ENCODE data around the gene XPO4. TPM values are rescaled to one million over a fixed set of nuclear protein-coding genes. Genes with fewer than 3 reads are reported as not detected.
"Not testable (repeated sequence)": the region's sequence is repeated elsewhere in the genome, so short reads cannot be mapped to it uniquely, and the experiment has no call there.

Gene XPO4
- total RNA-seq, result 17.9 and 21.2 TPM in 2 replicates

DNA sequence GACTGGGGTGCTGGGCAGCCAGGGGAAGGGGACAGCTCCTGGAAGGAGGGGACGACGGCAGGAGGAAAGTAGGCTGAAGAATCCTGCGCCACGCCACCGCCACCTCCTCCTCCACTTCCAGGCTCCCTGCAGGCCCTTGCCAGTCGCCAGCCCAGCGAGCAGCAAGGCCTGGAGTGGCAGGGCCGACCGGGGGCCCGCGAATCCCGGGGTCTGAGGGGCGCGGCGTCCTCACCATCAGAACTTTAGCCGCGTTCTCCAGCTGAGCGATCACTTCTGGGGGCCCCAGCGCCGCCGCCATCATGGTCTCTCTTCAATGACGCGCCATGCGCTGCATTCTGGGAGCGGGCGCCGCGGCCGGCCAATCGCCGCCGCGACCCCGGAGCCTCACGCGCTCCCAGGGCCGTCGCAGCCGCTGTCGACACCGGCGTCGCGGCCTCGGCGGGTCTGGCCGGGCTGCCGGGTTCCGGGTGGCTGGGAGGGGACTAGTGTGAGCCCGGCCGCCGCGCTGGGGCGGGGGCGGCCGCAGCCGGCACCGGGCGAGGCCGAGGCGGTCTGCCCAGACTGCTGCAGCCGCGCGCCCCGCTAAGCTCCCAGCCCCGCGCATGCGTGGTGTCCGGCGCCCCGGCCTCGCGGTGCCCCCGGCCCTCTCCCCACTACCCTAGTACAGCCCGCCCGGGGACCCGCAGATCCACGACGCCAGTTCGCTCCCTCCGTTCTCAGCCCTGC is at the start of gene XPO4:
XPO4 (minus strand) TSS at position 309 of the 726 bp plus-strand sequence; CDS start at position 301, 8 bp downstream.
- peak; percentile 25 for DNase-seq (ENCODE audit: low read depth)
- TF ChIP-seq, protein P1, sequence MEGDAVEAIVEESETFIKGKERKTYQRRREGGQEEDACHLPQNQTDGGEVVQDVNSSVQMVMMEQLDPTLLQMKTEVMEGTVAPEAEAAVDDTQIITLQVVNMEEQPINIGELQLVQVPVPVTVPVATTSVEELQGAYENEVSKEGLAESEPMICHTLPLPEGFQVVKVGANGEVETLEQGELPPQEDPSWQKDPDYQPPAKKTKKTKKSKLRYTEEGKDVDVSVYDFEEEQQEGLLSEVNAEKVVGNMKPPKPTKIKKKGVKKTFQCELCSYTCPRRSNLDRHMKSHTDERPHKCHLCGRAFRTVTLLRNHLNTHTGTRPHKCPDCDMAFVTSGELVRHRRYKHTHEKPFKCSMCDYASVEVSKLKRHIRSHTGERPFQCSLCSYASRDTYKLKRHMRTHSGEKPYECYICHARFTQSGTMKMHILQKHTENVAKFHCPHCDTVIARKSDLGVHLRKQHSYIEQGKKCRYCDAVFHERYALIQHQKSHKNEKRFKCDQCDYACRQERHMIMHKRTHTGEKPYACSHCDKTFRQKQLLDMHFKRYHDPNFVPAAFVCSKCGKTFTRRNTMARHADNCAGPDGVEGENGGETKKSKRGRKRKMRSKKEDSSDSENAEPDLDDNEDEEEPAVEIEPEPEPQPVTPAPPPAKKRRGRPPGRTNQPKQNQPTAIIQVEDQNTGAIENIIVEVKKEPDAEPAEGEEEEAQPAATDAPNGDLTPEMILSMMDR (IDR thresholded peaks at IDR 0.05; ENCODE audit: insufficient read depth, low read length, poor library complexity, severe bottlenecking), result no peak
- no peaks in the 10 kb centered on the region for H3K36me3 ChIP-seq (ENCODE audit: control insufficient read depth, insufficient read depth, low read length)
- H3K27me3 ChIP-seq (ENCODE audit: control insufficient read depth, insufficient read depth, low read length), result no peaks in the 10 kb centered on the region
- H3K4me3 ChIP-seq (ENCODE audit: low read depth, low read length), result peak within 1 kb of the TSS; percentile 95

DNA sequence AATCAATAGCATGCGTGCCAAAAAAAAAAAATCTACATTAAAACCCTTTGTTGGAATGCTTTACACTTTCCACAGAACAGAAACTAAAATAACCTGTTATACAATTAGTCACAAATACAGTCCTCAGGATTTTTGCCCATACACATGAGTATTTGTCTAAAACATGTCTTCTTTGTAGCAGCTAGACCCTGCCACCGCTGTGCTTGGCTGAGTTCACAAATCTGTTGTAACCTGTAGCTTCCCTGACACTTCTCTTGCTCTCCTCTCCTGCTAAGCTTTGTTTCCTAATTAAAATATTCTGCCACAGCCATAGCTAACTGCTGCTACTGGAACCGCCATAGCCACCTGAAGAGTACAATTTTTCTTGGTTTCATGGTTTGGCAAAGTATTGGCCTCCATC is 45.5 kb upstream of the XPO4 start:
- DNase-seq (ENCODE audit: low read depth); H3K4me3 ChIP-seq (ENCODE audit: low read depth, low read length); H3K36me3 ChIP-seq (ENCODE audit: control insufficient read depth, insufficient read depth, low read length); H3K27me3 ChIP-seq (ENCODE audit: control insufficient read depth, insufficient read depth, low read length): not testable (repeated sequence)

DNA sequence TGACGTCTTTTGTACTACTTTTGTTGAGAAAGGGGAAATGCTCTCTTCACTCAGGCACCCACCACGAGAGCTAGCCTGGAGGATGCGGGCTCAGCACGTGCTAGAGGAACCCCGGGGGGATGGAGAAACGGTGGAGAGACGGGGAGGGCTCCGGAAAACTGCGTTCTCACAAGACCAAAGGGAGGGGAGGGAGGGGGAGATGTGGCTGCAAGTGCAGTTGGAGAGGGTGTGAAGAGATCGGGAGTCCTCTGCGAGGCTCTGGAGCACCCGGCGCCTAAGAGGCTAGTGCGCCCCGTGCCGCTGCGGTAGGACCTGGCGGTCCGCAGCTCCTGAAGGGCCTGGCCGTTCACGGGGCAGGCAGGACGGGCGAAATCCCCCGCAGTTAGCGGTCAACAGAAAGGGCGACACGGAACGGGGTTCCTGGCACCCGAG is 43.4 kb upstream of the XPO4 start:
- Histone ChIP-seq H3K36me3 (ENCODE audit: control insufficient read depth, insufficient read depth, low read length) (no peaks in the 10 kb centered on the region), H3K4me3 (ENCODE audit: low read depth, low read length) (peak overlapping the region; percentile 3), H3K27me3 (ENCODE audit: control insufficient read depth, insufficient read depth, low read length) (peaks cover 8% of the 10 kb centered on the region)
- TF ChIP-seq, protein P1 (IDR thresholded peaks at IDR 0.05; ENCODE audit: insufficient read depth, low read length, poor library complexity, severe bottlenecking), result no peak
- DNase-seq (ENCODE audit: low read depth), result no peak

DNA sequence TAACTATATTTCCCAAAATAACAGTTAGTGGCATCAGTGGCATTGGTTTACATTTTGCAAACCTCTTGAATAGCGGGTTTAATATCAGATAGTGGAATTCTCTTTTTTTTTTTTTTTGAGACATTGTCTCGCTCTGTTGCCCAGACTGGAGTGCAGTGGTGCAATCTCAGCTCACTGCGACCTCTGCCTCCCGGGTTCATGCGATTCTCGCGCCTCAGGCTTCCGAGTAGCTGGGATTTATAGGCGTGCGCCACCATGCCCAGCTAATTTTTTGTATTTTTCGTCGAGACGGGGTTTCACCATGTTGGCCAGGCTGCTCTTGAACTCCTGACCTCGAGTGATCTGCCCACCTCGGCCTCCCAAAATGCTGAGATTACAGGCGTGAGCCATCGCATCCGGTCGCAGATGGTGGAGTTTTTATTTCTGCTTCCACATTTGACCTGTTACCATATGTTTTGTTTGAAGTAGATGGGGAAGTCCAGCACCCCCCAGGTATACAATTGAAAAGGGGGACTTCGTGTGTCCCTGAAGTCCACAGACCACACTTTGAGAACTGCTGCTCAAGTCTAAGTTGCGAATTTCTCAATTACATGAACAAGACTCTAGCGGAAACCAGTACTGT is 40.5 kb upstream of the XPO4 start:
- no peak for DNase-seq (ENCODE audit: low read depth)
- Histone ChIP-seq H3K4me3 (ENCODE audit: low read depth, low read length) (no peak overlapping the region), H3K27me3 (ENCODE audit: control insufficient read depth, insufficient read depth, low read length) (peaks cover 8% of the 10 kb centered on the region), H3K36me3 (ENCODE audit: control insufficient read depth, insufficient read depth, low read length) (no peaks in the 10 kb centered on the region)
- TF ChIP-seq, protein P1 (IDR thresholded peaks at IDR 0.05; ENCODE audit: insufficient read depth, low read length, poor library complexity, severe bottlenecking), result no peak

DNA sequence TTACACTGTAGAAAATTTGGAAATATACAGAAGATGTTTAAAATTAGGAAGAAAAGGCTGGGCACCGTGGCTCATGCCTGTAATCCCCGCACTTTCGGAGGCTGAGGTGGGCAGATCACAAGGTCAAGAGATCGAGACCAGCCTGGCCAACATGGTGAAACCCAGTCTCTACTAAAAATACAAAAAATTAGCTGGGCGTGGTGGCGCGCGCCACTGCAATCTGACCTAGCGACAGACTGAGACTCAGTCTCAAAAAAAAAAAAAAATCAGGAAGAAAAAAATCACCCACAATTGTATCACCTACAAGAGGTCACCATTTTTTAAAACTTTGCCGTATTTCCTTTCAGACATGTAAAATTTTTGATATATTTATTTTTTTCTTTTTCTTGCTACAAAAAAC is 38.0 kb upstream of the XPO4 start:
- not testable (repeated sequence) for H3K4me3 ChIP-seq (ENCODE audit: low read depth, low read length); H3K27me3 ChIP-seq (ENCODE audit: control insufficient read depth, insufficient read depth, low read length); H3K36me3 ChIP-seq (ENCODE audit: control insufficient read depth, insufficient read depth, low read length); DNase-seq (ENCODE audit: low read depth)

DNA sequence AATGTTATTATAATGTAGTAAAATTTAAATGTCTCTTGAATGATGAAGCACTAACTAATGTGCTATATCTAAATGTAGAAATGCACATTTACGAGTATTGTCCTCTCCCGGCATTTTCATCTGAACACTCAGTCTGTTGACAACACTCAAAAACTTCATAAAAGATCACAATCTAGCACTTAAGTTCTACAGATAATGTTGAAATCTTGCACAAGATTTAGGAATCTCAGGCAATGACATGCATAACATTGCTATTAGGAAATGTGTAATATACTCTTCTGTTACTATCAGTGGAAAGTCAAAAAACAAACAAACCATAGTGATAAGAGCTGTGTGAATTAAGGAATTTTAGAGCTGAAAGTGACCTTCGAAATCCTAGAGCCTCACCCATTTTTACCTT is 37.5 kb upstream of the XPO4 start:
- Histone ChIP-seq H3K36me3 (ENCODE audit: control insufficient read depth, insufficient read depth, low read length) (no peaks in the 10 kb centered on the region), H3K27me3 (ENCODE audit: control insufficient read depth, insufficient read depth, low read length) (no peaks in the 10 kb centered on the region), H3K4me3 (ENCODE audit: low read depth, low read length) (no peak overlapping the region)
- TF ChIP-seq, protein P1 (IDR thresholded peaks at IDR 0.05; ENCODE audit: insufficient read depth, low read length, poor library complexity, severe bottlenecking), result no peak
- no peak for DNase-seq (ENCODE audit: low read depth)

DNA sequence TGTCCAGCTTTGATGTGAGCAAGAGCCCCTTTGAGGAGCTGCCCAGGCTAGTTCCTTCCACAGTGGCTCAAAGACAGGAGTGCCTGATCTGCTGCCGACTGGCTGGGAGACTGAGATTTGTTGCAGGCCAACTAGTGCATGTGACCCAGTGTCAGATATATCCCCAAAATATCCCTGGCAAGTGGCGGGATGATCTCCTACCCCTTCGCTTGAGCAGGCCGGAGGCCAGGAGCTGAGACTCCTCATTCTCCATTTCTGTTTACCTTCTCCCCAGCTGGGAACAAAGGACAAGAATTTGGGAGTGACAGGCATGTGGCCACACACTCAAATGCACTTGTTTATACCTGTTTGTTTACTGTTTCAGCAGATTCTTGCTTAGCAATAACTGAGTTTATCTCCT is 37.1 kb upstream of the XPO4 start:
- no peaks in the 10 kb centered on the region for H3K27me3 ChIP-seq (ENCODE audit: control insufficient read depth, insufficient read depth, low read length)
- no peak for DNase-seq (ENCODE audit: low read depth)
- no peaks in the 10 kb centered on the region for H3K36me3 ChIP-seq (ENCODE audit: control insufficient read depth, insufficient read depth, low read length)
- TF ChIP-seq, protein P1 (IDR thresholded peaks at IDR 0.05; ENCODE audit: insufficient read depth, low read length, poor library complexity, severe bottlenecking), result no peak
- H3K4me3 ChIP-seq (ENCODE audit: low read depth, low read length), result no peak overlapping the region
